Stimulated activated CD8-positive, alpha-beta memory T cell treated with anti-CD3 and anti-CD28 coated beads, Interleukin-7, amount 100 ng/mL, for 24 hours (primary cell): ENCODE results near the gene ZNF213.
"Not testable (repeated sequence)": the region's sequence is repeated elsewhere in the genome, so short reads cannot be mapped to it uniquely, and the experiment has no call there.

Source experiments
- DNase-seq: peaks from one replicate; pipeline ENCODE4 v3.0.0-alpha.2; 2020; ENCODE audit warnings: low read depth

The ZNF213 gene

DNA sequence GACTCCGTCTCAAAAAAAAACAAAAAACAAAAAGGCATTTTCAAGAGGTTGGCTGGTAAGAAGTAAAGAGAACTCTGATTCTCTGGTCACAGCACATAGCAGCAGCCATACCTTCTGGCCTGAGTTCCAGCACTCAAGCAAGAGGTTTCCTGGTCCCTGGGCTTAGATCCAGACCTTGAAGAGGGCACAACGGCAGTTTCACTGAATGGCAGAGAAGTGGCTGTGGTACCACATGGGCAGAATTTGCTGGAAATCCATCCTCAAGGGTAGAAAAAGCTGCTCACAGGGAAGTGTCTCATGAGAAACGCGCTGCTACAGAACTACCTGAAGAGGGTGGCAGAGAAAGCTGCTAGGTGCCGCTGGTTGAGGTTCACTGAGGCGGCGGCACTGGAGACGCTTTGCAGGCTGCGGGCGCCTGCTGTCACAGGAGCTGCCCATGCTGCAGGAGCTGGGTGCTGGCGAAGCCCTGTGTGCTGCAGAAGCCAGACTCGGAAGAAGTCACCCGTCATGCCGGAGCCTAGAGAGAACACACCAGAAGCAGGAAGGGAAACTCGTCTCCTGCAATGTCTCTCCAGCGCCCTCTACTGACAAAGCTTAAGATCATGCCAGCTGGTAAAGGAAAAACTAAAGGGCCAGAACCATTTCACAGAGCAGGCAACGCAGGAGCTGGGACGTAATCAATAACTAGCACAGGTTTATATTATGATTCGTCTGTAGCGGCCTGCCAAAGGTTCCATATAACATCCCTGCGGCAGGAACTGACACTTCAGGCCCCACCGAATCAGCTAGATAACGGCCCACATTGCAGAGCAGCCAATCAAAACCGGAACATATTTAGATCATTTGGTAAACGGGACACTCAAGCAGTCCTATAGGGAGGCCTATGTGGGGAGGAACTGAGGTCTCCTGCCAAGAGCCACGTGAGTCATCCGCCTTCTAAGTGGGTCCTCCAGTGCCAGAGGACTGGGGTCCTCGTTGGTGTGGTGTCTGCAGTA lies 5.4 kb upstream of the ZNF213 start:
- DNase-seq, result no peak

DNA sequence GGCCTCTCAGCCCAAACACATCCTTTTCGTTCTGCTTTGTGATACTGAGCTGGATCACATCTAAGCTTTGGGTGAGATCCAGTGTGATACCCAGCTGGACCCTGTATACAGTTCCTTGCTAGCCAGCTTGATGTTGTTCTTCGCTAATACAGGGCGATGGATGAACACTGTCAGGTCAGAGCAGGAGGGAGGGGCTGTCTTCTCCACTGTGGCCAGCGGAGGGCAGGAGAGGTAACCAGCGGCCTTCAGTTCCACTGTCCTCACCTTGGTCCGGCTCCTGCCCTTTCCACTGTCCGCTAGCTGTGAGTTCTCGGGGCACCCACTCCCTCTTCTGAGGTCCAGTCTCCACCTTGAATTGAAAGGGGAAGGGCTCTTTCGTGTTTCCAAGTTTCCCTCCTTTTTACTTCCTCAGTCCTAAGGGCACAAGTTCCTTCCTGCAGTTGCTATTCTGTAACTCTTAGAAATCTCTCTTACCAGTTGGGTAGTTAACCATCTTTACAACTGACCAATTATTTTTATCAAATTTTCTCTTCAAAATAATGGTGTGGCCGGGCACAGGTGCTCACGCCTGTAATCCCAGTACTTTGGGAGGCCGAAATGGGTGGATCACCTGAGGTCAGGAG lies 3.0 kb upstream of the ZNF213 start:
- DNase-seq, result no peak

DNA sequence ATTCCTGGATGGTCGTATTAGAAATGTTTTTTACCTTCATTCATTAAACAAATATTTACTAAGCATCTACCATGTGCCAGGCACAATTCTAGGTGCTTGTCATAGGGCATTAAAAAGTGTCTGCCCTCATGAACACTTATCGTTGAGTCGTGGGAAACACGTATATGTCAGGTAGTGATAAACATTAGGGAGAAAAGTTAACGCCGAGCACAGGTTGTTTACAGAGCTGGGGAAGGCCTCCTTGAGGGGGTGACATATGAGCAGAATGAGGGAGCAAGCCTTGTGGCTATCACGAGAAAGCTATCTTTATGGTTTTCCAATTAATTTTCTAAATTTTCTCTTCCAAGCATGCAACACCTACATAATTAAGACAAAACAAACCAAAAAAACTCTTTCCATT lies 985 bp upstream of the ZNF213 start:
- DNase-seq, result no peak

- no peak for DNase-seq
These were observed 392 bp downstream of the ZNF213 start for GRCh38 chr16:3135126-3135715.

- DNase-seq, result no peak
These were observed 2.4 kb downstream of the ZNF213 start for GRCh38 chr16:3137267-3137666.

- no peak for DNase-seq
These were observed 3.5 kb downstream of the ZNF213 start for GRCh38 chr16:3138342-3138741.

- no peak for DNase-seq
These were observed 4.1 kb downstream of the ZNF213 start for GRCh38 chr16:3138823-3139426.

DNA sequence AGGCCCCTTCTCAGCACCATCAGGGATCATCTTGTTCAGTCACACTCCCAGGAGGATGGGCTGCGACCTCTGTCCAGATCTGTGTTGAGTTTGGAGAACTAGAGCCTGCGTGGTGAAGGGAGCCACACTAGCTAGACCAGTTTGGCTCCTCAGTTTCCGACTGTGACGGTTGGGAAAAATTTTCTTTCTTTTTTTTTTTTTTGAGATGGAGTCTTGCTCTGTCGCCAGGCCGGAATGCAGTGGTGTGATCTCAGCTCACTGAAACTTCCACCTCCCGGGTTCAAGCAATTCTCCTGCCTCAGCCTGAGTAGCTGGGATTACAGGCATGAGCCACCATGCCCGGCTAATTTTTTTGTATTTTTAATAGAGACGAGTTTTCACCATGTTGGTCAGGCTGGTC lies 4.7 kb downstream of the ZNF213 start:
- DNase-seq, result not testable (repeated sequence)

GRCh38 chr16:3140603-3141427 lies 6.0 kb downstream of the ZNF213 start:
- no peak for DNase-seq

DNA sequence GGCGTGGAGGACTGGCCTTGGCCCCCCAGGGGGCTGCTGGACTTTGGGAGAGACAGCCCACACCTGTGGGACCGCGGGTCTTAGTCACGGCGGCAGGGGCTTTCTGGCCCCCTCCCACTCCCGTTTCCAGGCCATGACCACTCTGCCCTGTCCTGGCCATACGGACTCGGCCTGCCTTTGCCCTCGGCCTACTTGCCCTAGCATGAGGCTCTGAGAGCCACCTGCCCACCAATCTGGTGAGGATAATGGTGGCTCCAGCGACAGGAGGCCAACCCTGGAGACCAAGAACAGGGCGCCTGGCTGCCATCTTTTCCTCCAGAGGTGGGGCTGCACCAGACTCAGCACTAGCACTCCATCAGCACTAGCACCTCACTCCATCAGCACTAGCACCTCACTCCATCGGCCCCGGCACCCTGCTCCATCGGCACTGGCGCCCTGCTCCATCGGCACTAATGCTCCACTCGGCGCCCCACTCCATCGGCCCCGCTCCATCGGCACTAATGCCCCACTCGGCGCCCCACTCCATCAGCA lies 7.0 kb downstream of the ZNF213 start:
- DNase-seq, result no peak

GRCh38 chr16:3142327-3142726 lies 7.5 kb downstream of the ZNF213 start:
- no peak for DNase-seq

GRCh38 chr16:3142770-3143169 lies 7.9 kb downstream of the ZNF213 start:
- DNase-seq, result no peak

GRCh38 chr16:3143189-3143588 lies 8.4 kb downstream of the ZNF213 start:
- DNase-seq, result no peak

DNA sequence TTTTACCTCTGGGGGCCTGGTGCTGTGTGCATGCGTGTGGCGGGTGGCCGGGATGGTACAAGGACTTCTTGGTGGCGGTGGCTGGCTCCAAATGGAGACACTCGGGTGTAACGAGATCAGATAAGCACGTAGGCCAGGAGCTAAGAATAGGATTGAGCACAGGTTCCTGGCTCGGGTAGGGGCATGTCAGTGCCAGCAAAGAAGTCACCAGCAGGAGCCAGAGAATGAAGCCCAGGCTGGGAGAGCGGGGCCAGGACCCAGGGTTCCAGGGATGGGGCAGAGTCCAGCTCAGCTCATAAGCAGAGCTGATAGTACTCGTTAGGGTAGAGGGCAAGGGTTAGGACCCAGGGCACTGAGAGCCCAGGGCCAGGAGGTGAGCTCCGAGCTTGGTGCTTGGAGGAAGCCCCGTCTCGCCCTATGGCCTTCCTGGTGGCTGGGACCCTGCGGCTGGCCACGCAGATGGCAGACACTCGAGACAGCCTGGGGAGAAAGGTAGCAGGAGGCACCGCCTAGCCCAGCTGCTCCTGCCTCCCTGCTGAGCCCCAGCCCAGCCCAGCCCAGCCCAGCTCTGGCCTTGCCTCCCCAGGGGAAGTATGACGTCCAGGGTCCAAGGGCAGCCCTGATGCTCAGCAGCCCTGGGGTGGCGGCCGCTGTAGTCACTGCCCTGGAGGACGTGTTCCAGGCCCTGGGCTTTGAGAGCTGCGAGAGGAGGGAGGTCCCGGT lies 8.9 kb downstream of the ZNF213 start:
- no peak for DNase-seq

GRCh38 chr16:3144321-3144983 lies 9.6 kb downstream of the ZNF213 start:
- no peak for DNase-seq

DNA sequence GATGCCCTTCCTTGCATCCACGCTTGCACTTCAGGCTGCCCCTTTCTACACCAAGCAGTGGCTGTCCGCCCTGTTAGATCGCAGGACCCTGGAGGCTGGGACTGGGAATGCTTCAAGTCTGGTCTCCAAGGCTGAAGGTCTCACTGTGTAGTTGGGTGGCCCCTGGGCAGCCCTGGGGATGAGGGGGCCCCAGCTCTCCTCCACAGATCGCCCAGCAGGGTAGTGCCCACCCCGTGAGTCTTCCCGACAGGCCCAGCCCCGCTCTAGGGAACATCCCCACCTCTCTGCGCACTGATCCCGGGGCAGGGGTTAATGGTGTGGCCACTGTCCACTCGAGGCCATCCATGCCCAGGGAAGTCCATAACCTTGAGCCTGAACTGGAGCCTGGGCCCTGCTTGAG lies 10.3 kb downstream of the ZNF213 start:
- DNase-seq, result no peak

GRCh38 chr16:3145660-3146059 lies 10.8 kb downstream of the ZNF213 start:
- DNase-seq, result no peak

- no peak for DNase-seq
These were observed 12.4 kb downstream of the ZNF213 start for GRCh38 chr16:3147046-3147756.

- no peak for DNase-seq
These were observed 12.9 kb downstream of the ZNF213 start for GRCh38 chr16:3147757-3148104.
